Measurements from ENCODE around the gene DHX32.
A peak's percentile ranks its signal among the peaks of the same experiment; 100 is the strongest.

Gene DHX32

GRCh38 chr10:125846894-125847293, 34.2 kb downstream of the DHX32 start:
- no peak for DNase-seq

GRCh38 chr10:125845617-125846016, 35.5 kb downstream of the DHX32 start:
- DNase-seq, result no peak

GRCh38 chr10:125844751-125845221, 36.3 kb downstream of the DHX32 start:
- DNase-seq, result no peak

GRCh38 chr10:125843603-125844329, 37.3 kb downstream of the DHX32 start:
- DNase-seq, result no peak

GRCh38 chr10:125840955-125841354, 40.1 kb downstream of the DHX32 start:
- no peak for DNase-seq

GRCh38 chr10:125840406-125840805, 40.7 kb downstream of the DHX32 start:
- no peak for DNase-seq

GRCh38 chr10:125838802-125839575, 42.1 kb downstream of the DHX32 start:
- no peak for DNase-seq

GRCh38 chr10:125836746-125837145, 44.3 kb downstream of the DHX32 start:
- DNase-seq, result no peak

- DNase-seq, result peak; percentile 50
Observed at GRCh38 chr10:125828311-125828710, 52.8 kb downstream of the DHX32 start.

GRCh38 chr10:125827133-125827532, 54.0 kb downstream of the DHX32 start:
- DNase-seq, result no peak

- no peak for DNase-seq
Observed at GRCh38 chr10:125824736-125825135, 56.4 kb downstream of the DHX32 start.

- no peak for DNase-seq
Observed at GRCh38 chr10:125823663-125824251, 57.3 kb downstream of the DHX32 start.

- peak; percentile 91 for DNase-seq
Observed at GRCh38 chr10:125822878-125823662, 58.0 kb downstream of the DHX32 start, which contains the start of the genes BCCIP and UROS. Gene BCCIP (plus strand): TSS chr10:125823546. CDS start chr10:125823558, 12 bp downstream. Gene UROS (minus strand): TSS chr10:125823258. CDS start chr10:125816499, 6,759 bp downstream.

GRCh38 chr10:125820701-125821100, 60.4 kb downstream of the DHX32 start:
- DNase-seq, result no peak

GRCh38 chr10:125817337-125817946, 63.6 kb downstream of the DHX32 start:
- DNase-seq, result no peak

- no peak for DNase-seq
Observed at GRCh38 chr10:125816548-125816947, 64.5 kb downstream of the DHX32 start.

GRCh38 chr10:125815764-125816163, 65.3 kb downstream of the DHX32 start:
- DNase-seq, result no peak

GRCh38 chr10:125812128-125812750, 68.9 kb downstream of the DHX32 start:
- no peak for DNase-seq

GRCh38 chr10:125811251-125811650, 69.8 kb downstream of the DHX32 start:
- DNase-seq, result no peak

GRCh38 chr10:125808047-125808446, 73.0 kb downstream of the DHX32 start:
- no peak for DNase-seq

- no peak for DNase-seq
Observed at GRCh38 chr10:125802739-125803138, 78.4 kb downstream of the DHX32 start.

- DNase-seq, result no peak
Observed at GRCh38 chr10:125802131-125802530, 79.0 kb downstream of the DHX32 start.

Data from activated CD4-positive, alpha-beta T cell treated with anti-CD3 and anti-CD28 coated beads, Interleukin-2, Interleukin-6, amounts not matched to agents 100 ng/mL and 50 ng/mL, durations not matched to agents 16 hours and 8 hours (primary cell).